Fibroblast of upper back skin (primary cell): ENCODE measurements around the gene PCDHGB6.
"Not testable (repeated sequence)": the region's sequence is repeated elsewhere in the genome, so short reads cannot be mapped to it uniquely, and the experiment has no call there.

Experiments
- DNase-seq: peaks from one replicate; pipeline ENCODE4 v3.0.0-alpha.2; 2013

The PCDHGB6 gene

DNA sequence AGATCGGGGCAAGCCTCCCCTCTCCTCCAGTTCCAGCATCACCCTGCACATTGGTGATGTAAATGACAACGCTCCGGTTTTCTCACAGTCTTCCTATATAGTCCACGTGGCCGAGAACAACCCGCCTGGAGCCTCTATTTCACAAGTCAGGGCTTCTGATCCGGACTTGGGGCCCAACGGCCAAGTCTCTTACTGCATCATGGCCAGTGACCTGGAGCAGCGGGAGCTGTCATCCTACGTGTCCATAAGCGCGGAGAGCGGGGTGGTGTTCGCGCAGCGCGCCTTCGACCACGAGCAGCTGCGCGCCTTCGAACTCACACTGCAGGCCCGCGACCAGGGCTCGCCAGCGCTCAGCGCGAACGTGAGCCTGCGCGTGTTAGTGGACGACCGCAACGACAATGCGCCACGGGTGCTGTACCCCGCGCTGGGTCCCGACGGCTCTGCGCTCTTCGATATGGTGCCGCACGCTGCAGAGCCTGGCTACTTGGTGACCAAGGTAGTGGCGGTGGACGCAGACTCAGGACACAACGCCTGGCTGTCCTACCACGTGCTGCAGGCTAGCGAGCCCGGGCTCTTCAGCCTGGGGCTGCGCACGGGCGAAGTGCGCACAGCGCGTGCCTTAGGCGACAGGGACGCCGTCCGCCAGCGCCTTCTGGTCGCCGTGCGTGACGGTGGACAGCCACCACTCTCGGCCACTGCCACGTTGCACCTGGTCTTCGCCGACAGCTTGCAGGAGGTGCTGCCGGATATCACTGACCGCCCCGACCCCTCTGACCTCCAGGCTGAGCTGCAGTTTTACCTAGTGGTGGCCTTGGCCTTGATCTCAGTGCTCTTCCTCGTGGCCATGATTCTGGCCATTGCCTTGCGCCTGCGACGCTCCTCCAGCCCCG, 18.4 kb upstream of the PCDHGB6 start:
- DNase-seq = no peak

GRCh38 chr5:141392429-141393198, 15.2 kb upstream of the PCDHGB6 start, which contains the start of gene PCDHGA8:
TSS of gene PCDHGA8 (plus strand) at chr5:141392633. CDS start at chr5:141392814, 181 bp downstream.
- peak; percentile 26 for DNase-seq

GRCh38 chr5:141393267-141393666, 14.6 kb upstream of the PCDHGB6 start:
- DNase-seq = no peak

DNA sequence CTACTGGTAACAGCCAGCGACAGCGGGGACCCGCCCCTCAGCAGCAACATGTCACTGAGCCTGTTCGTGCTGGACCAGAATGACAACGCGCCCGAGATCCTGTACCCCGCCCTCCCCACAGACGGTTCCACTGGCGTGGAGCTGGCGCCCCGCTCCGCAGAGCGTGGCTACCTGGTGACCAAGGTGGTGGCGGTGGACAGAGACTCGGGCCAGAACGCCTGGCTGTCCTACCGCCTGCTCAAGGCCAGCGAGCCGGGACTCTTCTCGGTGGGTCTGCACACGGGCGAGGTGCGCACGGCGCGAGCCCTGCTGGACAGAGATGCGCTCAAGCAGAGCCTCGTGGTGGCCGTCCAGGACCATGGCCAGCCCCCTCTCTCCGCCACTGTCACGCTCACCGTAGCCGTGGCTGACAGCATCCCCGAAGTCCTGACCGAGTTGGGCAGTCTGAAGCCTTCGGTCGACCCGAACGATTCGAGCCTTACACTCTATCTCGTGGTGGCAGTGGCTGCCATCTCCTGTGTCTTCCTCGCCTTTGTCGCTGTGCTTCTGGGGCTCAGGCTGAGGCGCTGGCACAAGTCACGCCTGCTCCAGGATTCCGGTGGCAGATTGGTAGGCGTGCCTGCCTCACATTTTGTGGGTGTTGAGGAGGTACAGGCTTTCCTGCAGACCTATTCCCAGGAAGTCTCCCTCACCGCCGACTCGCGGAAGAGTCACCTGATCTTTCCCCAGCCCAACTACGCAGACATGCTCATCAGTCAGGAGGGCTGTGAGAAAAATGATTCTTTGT, 13.2 kb upstream of the PCDHGB6 start:
- DNase-seq = not testable (repeated sequence)

- peak; percentile 61 for DNase-seq
These were observed 9.9 kb upstream of the PCDHGB6 start, which contains the start of gene PCDHGB5 for GRCh38 chr5:141397756-141398551. TSS of gene PCDHGB5 (plus strand) at chr5:141397947. CDS start at chr5:141398128, 181 bp downstream.

GRCh38 chr5:141398608-141399007, 9.2 kb upstream of the PCDHGB6 start:
- no peak for DNase-seq

- DNase-seq = no peak
These were observed 8.1 kb upstream of the PCDHGB6 start for GRCh38 chr5:141399555-141400258.

GRCh38 chr5:141402553-141403243, 5.1 kb upstream of the PCDHGB6 start, which contains the start of gene PCDHGA9:
TSS of gene PCDHGA9 (plus strand) at chr5:141402778. CDS start at chr5:141402953, 175 bp downstream.
- DNase-seq = peak; percentile 30

- no peak for DNase-seq
These were observed 4.4 kb upstream of the PCDHGB6 start for GRCh38 chr5:141403387-141403786.

GRCh38 chr5:141409598-141410306, 1.9 kb downstream of the PCDHGB6 start:
- no peak for DNase-seq

DNA sequence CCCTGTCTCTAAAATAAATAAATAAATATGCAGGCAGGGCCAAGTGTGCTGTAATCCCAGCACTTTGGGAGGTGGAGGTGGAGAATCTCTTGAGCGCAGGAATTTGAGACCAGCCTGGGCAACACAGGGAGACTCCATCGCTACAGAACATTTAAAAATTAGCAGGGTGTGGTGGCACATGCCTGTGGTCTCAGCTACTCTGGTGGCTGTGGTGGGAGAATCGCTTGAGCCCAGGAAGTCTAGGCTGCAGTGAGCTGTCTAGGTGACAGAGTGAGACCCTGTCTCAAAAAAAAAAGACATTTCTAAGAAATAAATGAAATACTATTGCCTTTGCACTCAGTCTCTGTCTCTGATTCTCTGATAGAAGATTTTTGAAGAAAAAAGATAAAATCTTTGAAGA, 3.8 kb downstream of the PCDHGB6 start:
- DNase-seq = no peak

DNA sequence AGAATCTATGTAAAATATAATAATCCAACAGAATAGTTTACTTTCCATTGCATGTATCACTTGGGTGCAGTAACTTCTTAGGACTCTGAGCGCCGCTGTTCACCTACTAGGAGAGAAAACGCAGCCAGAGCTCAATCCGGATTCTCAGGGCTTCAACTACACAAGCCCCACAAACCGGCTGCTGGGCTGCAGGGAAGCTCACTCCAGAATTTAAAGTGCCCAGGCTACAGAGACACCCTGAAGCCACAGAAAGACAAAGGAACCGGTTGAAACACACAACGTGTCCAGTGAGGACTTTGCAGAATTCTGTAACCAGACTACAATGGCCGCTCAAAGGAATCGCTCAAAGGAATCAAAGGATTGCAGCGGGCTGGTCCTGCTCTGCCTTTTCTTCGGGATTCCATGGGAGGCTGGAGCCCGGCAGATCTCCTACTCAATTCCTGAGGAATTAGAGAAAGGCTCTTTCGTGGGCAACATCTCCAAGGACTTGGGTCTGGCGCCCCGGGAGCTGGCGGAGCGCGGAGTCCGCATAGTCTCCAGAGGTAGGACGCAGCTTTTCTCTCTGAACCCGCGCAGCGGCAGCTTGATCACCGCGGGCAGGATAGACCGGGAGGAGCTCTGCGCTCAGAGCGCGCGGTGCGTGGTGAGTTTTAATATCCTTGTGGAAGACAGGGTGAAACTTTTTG, 5.2 kb downstream of the PCDHGB6 start, which contains the start of gene PCDHGA10:
TSS of gene PCDHGA10 (plus strand) at position 134 of the 686 bp plus-strand sequence. CDS start at position 323, 189 bp downstream.
- peak; percentile 69 for DNase-seq

DNA sequence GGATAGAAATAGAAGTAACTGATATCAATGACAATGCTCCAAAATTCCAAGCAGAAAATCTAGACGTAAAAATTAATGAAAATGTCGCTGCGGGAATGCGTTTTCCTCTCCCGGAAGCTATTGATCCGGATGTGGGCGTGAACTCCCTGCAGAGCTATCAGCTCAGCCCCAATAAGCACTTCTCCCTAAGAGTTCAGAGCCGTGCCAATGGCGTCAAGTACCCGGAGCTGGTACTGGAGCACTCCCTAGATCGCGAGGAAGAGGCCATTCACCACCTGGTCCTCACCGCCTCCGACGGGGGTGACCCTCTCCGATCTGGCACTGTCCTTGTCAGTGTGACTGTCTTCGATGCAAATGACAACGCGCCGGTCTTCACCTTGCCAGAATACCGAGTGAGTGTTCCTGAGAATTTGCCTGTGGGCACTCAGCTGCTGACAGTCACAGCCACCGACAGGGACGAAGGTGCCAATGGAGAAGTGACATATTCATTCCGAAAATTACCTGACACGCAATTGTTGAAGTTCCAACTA, 5.8 kb downstream of the PCDHGB6 start:
- DNase-seq = no peak

DNA sequence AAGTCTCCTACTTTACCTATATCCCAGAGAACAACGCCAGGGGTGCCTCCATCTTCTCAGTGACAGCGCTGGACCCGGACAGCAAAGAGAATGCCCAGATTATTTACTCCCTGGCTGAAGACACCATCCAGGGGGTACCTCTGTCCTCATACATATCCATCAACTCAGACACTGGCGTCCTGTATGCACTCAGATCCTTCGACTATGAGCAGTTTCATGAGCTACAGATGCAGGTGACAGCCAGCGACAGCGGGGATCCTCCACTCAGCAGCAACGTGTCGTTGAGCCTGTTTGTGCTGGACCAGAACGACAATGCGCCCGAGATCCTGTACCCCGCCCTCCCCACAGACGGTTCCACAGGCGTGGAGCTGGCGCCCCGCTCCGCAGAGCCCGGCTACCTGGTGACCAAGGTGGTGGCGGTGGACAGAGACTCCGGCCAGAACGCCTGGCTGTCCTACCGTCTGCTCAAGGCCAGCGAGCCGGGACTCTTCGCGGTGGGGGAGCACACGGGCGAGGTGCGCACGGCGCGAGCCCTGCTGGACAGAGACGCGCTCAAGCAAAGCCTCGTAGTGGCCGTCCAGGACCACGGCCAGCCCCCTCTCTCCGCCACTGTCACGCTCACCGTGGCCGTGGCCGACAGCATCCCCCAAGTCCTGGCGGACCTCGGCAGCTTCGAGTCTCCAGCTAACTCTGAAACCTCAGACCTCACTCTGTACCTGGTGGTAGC, 6.9 kb downstream of the PCDHGB6 start:
- not testable (repeated sequence) for DNase-seq

- DNase-seq = not testable (repeated sequence)
These were observed 7.4 kb downstream of the PCDHGB6 start for GRCh38 chr5:141415275-141415618.

GRCh38 chr5:141417494-141418172, 9.8 kb downstream of the PCDHGB6 start, which contains the start of gene PCDHGB7:
TSS of gene PCDHGB7 (plus strand) at chr5:141417677. CDS start at chr5:141417860, 183 bp downstream.
- DNase-seq = peak; percentile 80
